GM12891 (cell line): ENCODE measurements around the gene ZNF582.

Experiments used
- PAX5 ChIP-seq: IDR thresholded peaks from 2 replicates; pipeline ENCODE4 v1.6.1; 2011; ENCODE audit warnings: low read length, moderate library complexity, mild to moderate bottlenecking; ENCODE audit not compliant: insufficient read depth, severe bottlenecking
- POLR2A ChIP-seq: IDR thresholded peaks from 2 replicates; pipeline ENCODE4 v1.6.1; 2011; ENCODE audit warnings: low read depth, low read length, control low read depth
- POLR2AphosphoS5 ChIP-seq: IDR thresholded peaks from 2 replicates; pipeline ENCODE4 v1.6.1; 2011; ENCODE audit warnings: low read depth, low read length, control low read depth
- SPI1 ChIP-seq: IDR thresholded peaks from 2 replicates; pipeline ENCODE4 v1.6.1; 2011; ENCODE audit warnings: low read depth, low read length, control low read depth
- TAF1 ChIP-seq: IDR thresholded peaks from 2 replicates; pipeline ENCODE4 v1.6.1; 2011; ENCODE audit warnings: low read depth, low read length, control low read depth

DNA sequence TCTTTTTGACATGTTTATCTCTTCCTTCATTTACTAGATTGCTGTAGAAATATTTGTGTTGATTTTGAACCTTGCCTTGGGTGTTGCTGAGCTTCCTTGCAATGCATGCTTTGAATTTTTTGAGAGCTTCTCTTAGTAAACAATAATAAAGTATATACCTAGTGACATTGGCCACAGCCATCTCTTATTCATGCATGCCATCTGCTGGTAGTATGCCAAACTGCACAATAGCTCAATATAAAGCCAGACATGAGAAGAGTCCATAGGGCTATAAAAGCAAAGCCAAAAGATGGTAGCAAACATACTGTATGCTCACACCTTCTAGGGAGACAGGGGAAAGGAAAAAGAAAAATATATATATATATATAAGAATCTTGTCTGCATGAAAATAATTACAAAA, 59.8 kb downstream of the ZNF582 start:
- TF ChIP-seq POLR2A (no peak), TAF1 (no peak), POLR2AphosphoS5 (no peak), PAX5 (no peak), SPI1 (no peak)
